ENCODE data around the gene OSTF1.
A peak's percentile ranks its signal among the peaks of the same experiment; 100 is the strongest.

OSTF1 gene

DNA sequence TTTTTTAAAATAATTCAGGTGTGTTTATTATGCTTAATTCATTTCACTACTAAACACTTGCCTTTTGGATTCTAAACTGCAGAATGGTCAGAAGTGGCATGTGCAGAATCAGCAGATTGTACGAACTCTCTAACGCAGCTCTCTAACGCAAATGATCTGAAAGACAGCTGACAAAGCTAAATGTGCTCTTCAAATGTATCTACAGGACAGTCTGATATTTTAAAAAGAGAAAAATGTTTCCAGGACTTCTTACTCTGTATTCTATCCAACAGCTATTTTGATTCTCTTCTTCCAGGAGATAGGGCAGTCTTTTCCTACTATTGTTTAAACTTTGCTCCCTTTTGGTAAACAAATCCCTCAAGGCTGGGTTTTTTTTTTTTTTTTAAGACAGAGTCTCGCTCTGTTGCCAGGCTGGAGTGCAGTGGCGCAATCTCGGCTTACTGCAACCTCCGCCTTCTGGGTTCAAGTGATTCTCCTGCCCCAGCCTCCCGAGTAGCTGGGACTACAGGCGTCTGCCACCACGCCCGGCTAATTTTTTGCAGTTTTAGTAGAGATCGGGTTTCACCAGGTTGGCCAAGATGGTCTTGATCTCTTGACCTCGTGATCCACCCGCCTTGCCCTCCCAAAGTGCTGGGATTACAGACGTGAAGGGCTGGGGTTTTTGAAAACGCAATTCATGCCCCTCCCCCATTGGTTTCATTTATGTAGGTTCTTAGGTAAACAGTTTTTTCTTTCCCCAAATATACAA, 1.6 kb upstream of the OSTF1 start:
- DNase-seq, result no peak

DNA sequence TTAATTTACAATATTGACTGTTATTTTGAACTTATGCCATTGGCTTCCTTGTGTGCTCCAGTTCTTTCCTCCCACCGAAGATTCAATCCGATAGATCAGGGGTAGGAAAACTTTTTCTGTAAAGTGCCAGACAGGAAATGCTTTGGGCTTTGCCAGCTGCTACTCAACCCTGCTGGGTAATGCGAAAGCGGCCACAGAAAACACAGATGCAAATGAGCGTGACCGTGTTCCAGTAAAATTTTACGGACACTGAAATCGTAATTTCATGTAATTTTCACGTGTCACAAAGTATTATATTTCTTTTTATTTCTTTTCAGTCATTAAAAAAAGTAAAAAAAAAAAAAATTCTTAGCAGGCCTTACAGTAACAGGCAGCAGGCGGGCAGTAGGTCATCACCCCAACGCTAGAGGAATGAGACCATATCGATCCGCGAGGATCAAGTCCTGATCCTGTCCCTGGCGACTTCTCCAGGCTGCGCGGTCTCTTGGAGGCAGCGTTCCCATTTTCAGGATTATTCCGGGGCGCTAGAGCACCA, 958 bp upstream of the OSTF1 start:
- no peak for DNase-seq

- DNase-seq, result peak; percentile 48 to 69
Observed at GRCh38 chr9:75088646-75089372, 495 bp downstream of the OSTF1 start.

GRCh38 chr9:75089373-75089766, 1.1 kb downstream of the OSTF1 start:
- DNase-seq, result no peak

DNA sequence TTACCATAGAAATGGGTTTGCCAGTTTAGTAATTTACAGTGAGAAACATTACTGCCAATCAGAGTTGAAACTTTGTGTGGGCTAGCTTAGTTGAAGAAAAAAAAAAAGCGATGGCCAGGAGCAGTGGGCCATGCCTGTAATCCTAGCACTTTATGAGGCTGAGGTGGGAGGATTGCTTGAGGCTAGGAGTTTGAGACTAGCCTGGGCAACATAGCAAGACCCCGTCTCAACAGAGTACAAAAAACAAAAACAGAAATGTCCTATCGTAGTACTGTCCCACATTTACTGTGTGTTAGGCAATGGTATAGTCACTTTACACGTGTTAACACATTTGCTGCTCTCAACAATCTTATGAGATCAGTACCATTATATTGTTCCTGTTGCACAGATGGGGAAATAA, 2.3 kb downstream of the OSTF1 start:
- DNase-seq, result no peak

GRCh38 chr9:75092766-75093165, 4.5 kb downstream of the OSTF1 start:
- DNase-seq, result no peak

DNA sequence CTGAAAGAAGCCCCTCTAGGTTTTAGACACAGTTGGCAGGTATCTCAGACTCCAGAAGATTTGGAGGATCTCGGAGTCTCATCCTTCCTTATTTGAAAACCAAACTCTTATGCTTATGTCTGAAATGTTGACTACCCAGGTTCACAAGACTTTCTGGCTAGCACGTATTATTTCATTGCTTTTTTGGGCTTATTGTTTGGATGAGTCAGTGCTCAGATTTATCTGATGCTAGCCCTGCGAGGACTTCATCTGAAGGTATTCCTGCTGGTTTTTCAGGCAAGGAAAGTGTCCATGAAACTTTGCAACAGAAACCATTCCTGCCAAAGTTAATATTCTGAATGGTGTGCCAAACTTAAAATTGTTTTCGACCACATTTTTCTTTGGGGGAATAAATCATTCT, 8.5 kb downstream of the OSTF1 start:
- DNase-seq, result no peak

DNA sequence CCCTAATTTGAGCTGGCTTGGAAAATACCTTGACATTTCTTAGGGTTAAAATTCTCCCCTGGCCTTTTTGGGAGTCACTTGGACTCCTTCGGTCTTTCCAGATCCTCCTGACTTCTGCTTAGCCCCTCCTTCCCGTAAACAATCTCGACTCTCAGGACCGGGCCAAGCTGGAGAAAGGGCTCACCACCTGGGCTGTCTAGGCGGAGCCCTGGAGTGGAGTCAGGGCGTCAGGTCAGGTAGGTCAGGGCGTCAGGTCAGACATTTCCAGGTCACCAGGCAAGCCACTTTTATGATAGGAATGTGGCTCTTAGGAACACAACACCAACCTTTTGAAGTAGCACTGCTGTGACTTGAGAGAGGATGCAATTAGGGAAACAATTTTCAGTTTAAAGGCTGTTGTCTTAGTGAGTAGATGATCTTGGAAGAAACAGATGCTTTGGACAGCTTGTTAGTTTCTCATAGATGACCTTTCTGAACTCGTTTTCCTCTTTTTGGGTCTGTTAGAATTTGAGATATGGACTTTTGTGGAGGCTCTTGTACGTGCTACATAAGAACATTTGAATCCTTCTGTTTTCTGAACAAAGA, 12.8 kb downstream of the OSTF1 start:
- DNase-seq, result no peak

DNA sequence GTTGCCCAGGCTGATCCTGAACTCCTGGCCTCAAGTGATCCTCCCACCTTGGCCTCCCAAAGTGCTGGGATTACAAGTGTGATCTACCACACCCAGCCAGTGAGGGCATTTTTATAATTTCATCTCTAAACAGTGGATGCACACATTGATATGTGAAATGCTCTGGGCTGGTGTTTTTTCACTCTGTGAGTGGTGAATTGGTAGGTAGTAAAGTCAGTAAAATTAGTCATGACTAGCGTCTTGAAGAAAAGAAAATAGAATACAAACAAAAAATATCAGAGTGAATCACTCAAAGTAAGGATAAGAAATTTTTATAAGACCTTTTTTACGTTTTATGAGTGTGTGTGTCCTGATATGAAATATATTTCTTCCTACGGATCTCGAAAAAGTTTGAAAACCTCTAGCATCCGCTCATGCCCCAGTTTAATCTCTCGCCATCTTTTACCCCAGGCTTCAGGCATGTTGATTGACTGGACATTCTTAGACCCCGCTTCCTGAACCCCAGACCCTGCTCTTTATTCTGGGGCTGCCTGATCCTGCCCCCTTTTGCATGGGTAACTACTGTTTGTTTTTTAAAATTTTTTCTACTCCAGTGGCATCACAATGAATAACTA, 14.0 kb downstream of the OSTF1 start:
- DNase-seq, result no peak

GRCh38 chr9:75104607-75105006, 16.3 kb downstream of the OSTF1 start:
- DNase-seq, result no peak

DNA sequence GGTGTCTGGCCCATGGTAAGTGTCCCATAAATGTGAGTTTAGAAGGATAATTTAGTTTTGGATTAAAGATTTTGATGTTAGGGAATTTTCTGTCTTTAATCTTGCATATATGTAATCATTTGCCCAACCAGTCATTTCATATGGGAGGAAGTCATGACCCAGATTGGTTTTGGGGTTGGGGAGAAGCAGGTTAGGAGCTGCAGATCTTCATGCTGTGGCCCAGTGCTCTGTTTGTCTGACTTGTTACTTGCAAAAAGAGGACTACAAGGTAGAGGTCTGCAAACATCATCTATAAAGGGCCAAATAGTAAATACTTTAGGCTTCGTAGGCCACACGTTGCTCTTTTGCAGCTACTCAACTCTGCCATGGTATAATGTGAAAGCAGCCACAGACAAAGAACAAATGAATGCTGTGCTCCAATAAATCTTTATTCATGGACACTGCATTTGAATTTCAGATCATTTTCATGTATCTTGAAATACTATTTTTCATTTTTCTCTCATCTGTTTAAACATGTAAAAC, 16.8 kb downstream of the OSTF1 start:
- no peak for DNase-seq

- DNase-seq, result no peak
Observed at GRCh38 chr9:75105841-75106240, 17.5 kb downstream of the OSTF1 start.

GRCh38 chr9:75106857-75107256, 18.5 kb downstream of the OSTF1 start:
- no peak for DNase-seq

GRCh38 chr9:75108571-75108970, 20.3 kb downstream of the OSTF1 start:
- DNase-seq, result no peak

DNA sequence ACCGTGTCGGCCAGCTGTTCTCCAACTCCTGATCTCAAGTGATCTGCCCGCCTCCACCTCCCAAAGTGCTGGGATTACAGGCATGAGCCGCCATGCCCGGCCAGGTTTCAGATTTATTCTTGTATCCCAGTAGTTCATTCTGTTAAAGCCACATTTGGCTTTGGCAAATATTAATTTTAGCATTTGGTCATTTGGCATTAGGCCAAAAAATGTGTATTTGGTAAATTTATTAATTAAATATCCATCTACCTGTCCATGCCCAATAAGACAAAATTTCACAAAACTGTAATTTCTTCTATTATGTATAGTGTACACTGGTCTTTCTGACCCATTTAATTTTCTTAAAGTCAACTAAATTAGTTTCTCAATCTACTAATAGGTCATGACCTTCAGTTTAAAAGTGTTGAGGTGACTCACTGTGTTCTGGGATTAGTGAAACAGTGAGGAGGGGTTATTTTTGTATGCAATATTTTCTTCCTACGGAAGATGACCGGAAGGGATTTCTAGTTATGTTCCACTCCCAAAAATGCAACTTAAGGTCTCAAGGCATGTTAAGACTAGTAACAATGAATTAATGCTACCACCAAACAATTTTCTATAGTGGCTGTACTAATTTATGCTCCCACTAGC, 21.0 kb downstream of the OSTF1 start:
- DNase-seq, result no peak

DNA sequence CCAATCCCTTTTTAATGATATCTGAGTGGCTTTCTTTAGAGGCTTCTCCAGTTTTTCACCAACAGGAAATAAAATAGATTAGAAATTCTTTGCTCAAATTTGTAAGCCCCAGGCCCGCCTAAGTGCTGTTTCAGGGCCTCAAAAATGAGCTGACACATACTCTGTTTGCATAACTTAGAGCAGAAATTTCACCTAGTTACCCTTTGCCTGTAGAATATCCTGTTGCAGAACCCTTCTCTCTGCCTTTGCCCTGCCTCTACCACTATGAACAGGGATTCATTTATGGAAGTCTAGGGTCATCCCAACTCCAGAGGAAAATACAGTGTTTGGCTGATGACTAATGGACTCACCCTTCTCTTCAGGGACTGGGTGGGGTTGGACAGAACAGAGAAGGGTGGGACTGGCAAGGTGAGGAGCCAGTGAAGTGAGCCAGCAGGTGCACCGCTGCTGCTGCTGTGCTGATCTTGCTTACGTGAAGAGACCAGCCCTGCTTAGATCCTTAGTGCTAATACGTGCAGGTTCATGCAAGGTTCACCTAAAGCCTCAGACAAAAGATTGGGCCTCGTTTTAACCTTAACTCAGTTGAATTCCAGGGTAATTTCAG, 22.8 kb downstream of the OSTF1 start:
- no peak for DNase-seq

GRCh38 chr9:75112789-75113188, 24.5 kb downstream of the OSTF1 start:
- no peak for DNase-seq

DNA sequence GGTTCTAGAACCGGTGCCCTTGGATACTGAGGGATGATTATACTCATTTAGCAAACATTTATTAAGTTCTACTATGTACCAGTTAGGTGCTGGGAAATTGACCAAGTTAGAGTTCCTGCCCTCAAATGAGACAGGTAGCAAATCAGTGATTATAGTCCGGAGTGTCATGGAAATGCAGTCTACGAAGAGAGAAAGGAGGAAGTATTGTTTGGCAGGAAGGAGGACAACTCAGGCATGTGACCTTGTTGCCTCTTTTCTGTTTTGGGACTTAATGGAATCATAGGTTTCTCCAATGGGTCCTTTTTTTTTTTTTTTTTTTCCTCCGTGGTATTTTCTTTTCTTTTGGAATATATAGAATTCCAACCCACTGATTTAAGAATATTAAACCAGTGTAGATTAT, 28.0 kb downstream of the OSTF1 start:
- no peak for DNase-seq

DNA sequence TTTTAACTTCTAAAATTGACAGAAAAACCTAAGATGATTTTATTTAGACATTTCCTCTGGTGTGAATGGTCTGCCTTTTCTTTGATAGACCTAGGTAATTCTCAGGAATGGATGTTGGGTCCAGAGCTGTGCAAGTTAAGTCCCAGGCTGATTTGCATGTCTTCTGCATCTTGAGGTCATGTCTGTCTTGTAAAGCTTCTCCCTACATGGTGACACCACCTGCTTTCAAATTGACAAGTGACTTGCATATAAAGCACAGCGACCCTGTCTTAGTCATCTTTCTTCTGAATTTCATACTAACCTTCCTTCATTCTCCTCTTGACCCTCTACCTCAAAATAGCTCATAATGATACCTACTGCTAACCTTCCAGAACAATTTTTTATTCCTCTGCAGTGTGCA, 29.2 kb downstream of the OSTF1 start:
- no peak for DNase-seq

- no peak for DNase-seq
Observed at GRCh38 chr9:75120686-75121085, 32.4 kb downstream of the OSTF1 start.

GRCh38 chr9:75121914-75122558, 33.7 kb downstream of the OSTF1 start:
- no peak for DNase-seq

DNA sequence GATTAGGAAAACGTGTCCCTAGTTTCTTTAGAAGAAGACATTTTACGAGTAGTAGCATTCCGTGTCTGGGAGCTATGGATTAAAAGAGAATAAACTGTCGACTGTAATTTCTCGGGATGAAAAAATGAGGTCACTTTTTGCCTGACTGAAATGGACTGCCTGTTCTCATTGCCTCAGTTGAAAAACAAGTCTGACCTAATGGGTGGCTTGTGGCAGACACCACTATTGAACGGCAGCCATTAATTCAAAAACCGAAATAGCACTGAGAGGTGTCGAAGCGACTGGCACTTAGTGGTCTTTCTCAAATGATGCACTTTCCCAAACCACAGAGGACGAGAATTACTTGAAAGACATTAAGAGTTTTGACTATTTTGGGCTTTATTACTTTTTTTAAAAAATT, 35.4 kb downstream of the OSTF1 start:
- DNase-seq, result no peak
